ENCODE data around the gene PITX3. TPM values are rescaled to one million over a fixed set of nuclear protein-coding genes. Genes with fewer than 3 reads are reported as not detected.
"Not testable (repeated sequence)": the region's sequence is repeated elsewhere in the genome, so short reads cannot be mapped to it uniquely, and the experiment has no call there.

Gene PITX3
- total RNA-seq, 2 experiments from 2014 or later, result not detected

GRCh38 chr10:102230861-102231356 is 10.4 kb downstream of the PITX3 start:
- POLR2A ChIA-PET, result interaction anchor here (0.6 to 3.5 kb wide), 10 partner anchors 14 to 248 kb away, joined by 3 to 19 read pairs (median 6); partner anchors contain the start of genes CUEDC2, GBF1, NFKB2 and NOLC1
- Mint-ChIP-seq H3K4me3 (peak overlapping the region; percentile 67), H3K9me3 (no peaks in the 10 kb centered on the region), H3K27ac (no peak overlapping the region), H3K36me3 (no peaks in the 10 kb centered on the region), H3K4me1 (peaks cover 14% of the 10 kb centered on the region), H3K27me3 (peaks cover 54% of the 10 kb centered on the region)
- DNase-seq (peak; percentile 75), ATAC-seq (ENCODE audit: low read depth) (no peak)

- Mint-ChIP-seq H3K36me3 (no peaks in the 10 kb centered on the region), H3K27me3 (peaks cover 50% of the 10 kb centered on the region), H3K4me1 (peaks cover 18% of the 10 kb centered on the region), H3K4me3 (peak overlapping the region; percentile 80), H3K27ac (no peak overlapping the region), H3K9me3 (no peaks in the 10 kb centered on the region)
- no peak for ATAC-seq (ENCODE audit: low read depth)
- POLR2A ChIA-PET, result interaction anchor here (0.6 to 3.5 kb wide), 12 partner anchors 15 to 248 kb away, joined by 3 to 19 read pairs (median 4); partner anchors contain the start of genes CUEDC2, GBF1, NFKB2 and NOLC1
- no peak for DNase-seq
Measured at GRCh38 chr10:102230264-102230860, 10.9 kb downstream of the PITX3 start.

- peak; percentile 44 for ATAC-seq (ENCODE audit: low read depth)
- peaks cover 50% of the 10 kb centered on the region for H3K27me3 Mint-ChIP-seq
- peak; percentile 93 for DNase-seq
- H3K27ac Mint-ChIP-seq, result no peak overlapping the region
- H3K4me3 Mint-ChIP-seq, result peak overlapping the region; percentile 80
- H3K9me3 Mint-ChIP-seq, result no peaks in the 10 kb centered on the region
- peaks cover 18% of the 10 kb centered on the region for H3K4me1 Mint-ChIP-seq
- no peaks in the 10 kb centered on the region for H3K36me3 Mint-ChIP-seq
- POLR2A ChIA-PET, result interaction anchor here (0.6 to 3.5 kb wide), 11 partner anchors 15 to 249 kb away, joined by 3 to 19 read pairs (median 6); partner anchors contain the start of genes GBF1, NFKB2 and NOLC1
Measured at GRCh38 chr10:102229810-102230263, 11.5 kb downstream of the PITX3 start.

GRCh38 chr10:102227050-102227449 is 14.3 kb downstream of the PITX3 start:
- Mint-ChIP-seq H3K4me3 (peak overlapping the region; percentile 10), H3K27ac (no peak overlapping the region), H3K4me1 (peaks cover 18% of the 10 kb centered on the region), H3K36me3 (no peaks in the 10 kb centered on the region), H3K27me3 (peaks cover 53% of the 10 kb centered on the region), H3K9me3 (no peaks in the 10 kb centered on the region)
- ATAC-seq (ENCODE audit: low read depth), result no peak
- POLR2A ChIA-PET, result interaction anchor here (0.6 to 1.5 kb wide), 5 partner anchors 58 to 252 kb away, joined by 3 to 5 read pairs (median 3); no protein-coding TSS in a partner anchor
- no peak for DNase-seq

GRCh38 chr10:102226542-102226870 is 14.8 kb downstream of the PITX3 start:
- ATAC-seq (ENCODE audit: low read depth) (no peak), DNase-seq (no peak)
- no peaks in the 10 kb centered on the region for H3K36me3 Mint-ChIP-seq
- POLR2A ChIA-PET, result interaction anchor here (1.0 to 1.5 kb wide), 4 partner anchors 57 to 253 kb away, joined by 3 to 5 read pairs (median 4); no protein-coding TSS in a partner anchor
- peaks cover 17% of the 10 kb centered on the region for H3K4me1 Mint-ChIP-seq
- peaks cover 52% of the 10 kb centered on the region for H3K27me3 Mint-ChIP-seq
- peak overlapping the region; percentile 49 for H3K27ac Mint-ChIP-seq
- no peaks in the 10 kb centered on the region for H3K9me3 Mint-ChIP-seq
- peak overlapping the region; percentile 66 for H3K4me3 Mint-ChIP-seq

- H3K27me3 Mint-ChIP-seq, result peaks cover 54% of the 10 kb centered on the region
- no peaks in the 10 kb centered on the region for H3K9me3 Mint-ChIP-seq
- peak within 1 kb of the TSS; percentile 49 for H3K27ac Mint-ChIP-seq
- ATAC-seq (ENCODE audit: low read depth) (peak; percentile 95), DNase-seq (peak; percentile 83)
- POLR2A ChIA-PET, result interaction anchor here (1.0 to 1.5 kb wide), 3 partner anchors 57 to 253 kb away, joined by 3 to 5 read pairs (median 5); no protein-coding TSS in a partner anchor
- no peaks in the 10 kb centered on the region for H3K36me3 Mint-ChIP-seq
- H3K4me1 Mint-ChIP-seq, result peaks cover 17% of the 10 kb centered on the region
- H3K4me3 Mint-ChIP-seq, result peak within 1 kb of the TSS; percentile 66
Measured at GRCh38 chr10:102225646-102226541, 15.4 kb downstream of the PITX3 start, which contains the start of gene ELOVL3. ELOVL3 (plus strand) TSS chr10:102226299; CDS start chr10:102226549, 250 bp downstream.

GRCh38 chr10:102222797-102223196 is 18.5 kb downstream of the PITX3 start:
- POLR2A ChIA-PET, result no interaction called here
- no peak for ATAC-seq (ENCODE audit: low read depth)
- H3K4me1 Mint-ChIP-seq, result peaks cover 10% of the 10 kb centered on the region

GRCh38 chr10:102220612-102221011 is 20.7 kb downstream of the PITX3 start:
- Mint-ChIP-seq H3K4me1 (peaks cover 1% of the 10 kb centered on the region), H3K9me3 (no peaks in the 10 kb centered on the region), H3K4me3 (no peak overlapping the region), H3K27ac (no peak overlapping the region), H3K36me3 (no peaks in the 10 kb centered on the region), H3K27me3 (peaks cover 33% of the 10 kb centered on the region)
- POLR2A ChIA-PET, result no interaction called here
- DNase-seq (no peak), ATAC-seq (ENCODE audit: low read depth) (no peak)

More at GRCh38 chr10:102222797-102223196, 18.5 kb downstream of the PITX3 start:
- no peak overlapping the region for H3K27ac Mint-ChIP-seq
- no peaks in the 10 kb centered on the region for H3K36me3 Mint-ChIP-seq
- H3K9me3 Mint-ChIP-seq, result no peaks in the 10 kb centered on the region
- DNase-seq, result no peak
- no peak overlapping the region for H3K4me3 Mint-ChIP-seq
- H3K27me3 Mint-ChIP-seq, result peaks cover 38% of the 10 kb centered on the region

GRCh38 chr10:102219370-102219769 is 21.9 kb downstream of the PITX3 start:
- no peak overlapping the region for H3K27ac Mint-ChIP-seq
- H3K4me3 Mint-ChIP-seq, result no peak overlapping the region
- no peaks in the 10 kb centered on the region for H3K9me3 Mint-ChIP-seq
- H3K27me3 Mint-ChIP-seq, result peaks cover 34% of the 10 kb centered on the region
- DNase-seq (no peak), ATAC-seq (ENCODE audit: low read depth) (no peak)
- H3K4me1 Mint-ChIP-seq, result no peaks in the 10 kb centered on the region
- H3K36me3 Mint-ChIP-seq, result no peaks in the 10 kb centered on the region
- POLR2A ChIA-PET, result interaction anchor here (0.6 kb wide), 1 partner anchor 25 kb away, joined by 3 read pairs; no protein-coding TSS in a partner anchor

GRCh38 chr10:102213599-102213998 is 27.7 kb downstream of the PITX3 start:
- H3K4me3 Mint-ChIP-seq; POLR2A ChIA-PET; H3K4me1 Mint-ChIP-seq; H3K36me3 Mint-ChIP-seq; H3K9me3 Mint-ChIP-seq; H3K27ac Mint-ChIP-seq; DNase-seq; ATAC-seq (ENCODE audit: low read depth): not testable (repeated sequence)
- peaks cover 23% of the 10 kb centered on the region for H3K27me3 Mint-ChIP-seq

GRCh38 chr10:102211615-102212299 is 29.6 kb downstream of the PITX3 start:
- Mint-ChIP-seq H3K27me3 (peaks cover 20% of the 10 kb centered on the region), H3K4me1 (peaks cover 4% of the 10 kb centered on the region), H3K36me3 (no peaks in the 10 kb centered on the region), H3K9me3 (no peaks in the 10 kb centered on the region), H3K4me3 (no peak overlapping the region), H3K27ac (no peak overlapping the region)
- DNase-seq (no peak), ATAC-seq (ENCODE audit: low read depth) (no peak)
- POLR2A ChIA-PET, result no interaction called here

GRCh38 chr10:102208311-102209035 is 32.8 kb downstream of the PITX3 start:
- Mint-ChIP-seq H3K36me3 (no peaks in the 10 kb centered on the region), H3K27ac (no peak overlapping the region), H3K4me1 (peaks cover 2% of the 10 kb centered on the region), H3K27me3 (peaks cover 5% of the 10 kb centered on the region), H3K4me3 (no peak overlapping the region), H3K9me3 (peaks cover 2% of the 10 kb centered on the region)
- POLR2A ChIA-PET, result interaction anchor here (0.6 to 1.1 kb wide), 2 partner anchors 21 to 125 kb away, joined by 3 read pairs; no protein-coding TSS in a partner anchor
- no peak for DNase-seq
- no peak for ATAC-seq (ENCODE audit: low read depth)

All from activated naive CD8-positive, alpha-beta T cell treated with anti-CD3 and anti-CD28 coated beads, Interleukin-2, amount 10 ng/mL, durations not matched to agents 7 days and 5 days (primary cell).